Right lobe of liver (tissue), 4 donors: ENCODE data around the gene LRMDA.

Experiments
- CTCF ChIP-seq, 4 donors: fragments of 200-600 bp in 3 of 4; fragments of 450-650 bp in 1 of 4; IDR thresholded peaks; one replicate each; pipeline versions ENCODE4 v1.5.1 to v1.8.0; 2016 to 2022; ENCODE audit warnings: antibody characterized with exemption in 4 of 4, mild to moderate bottlenecking in 2 of 4
- POLR2A ChIP-seq: fragments of 450-650 bp; IDR thresholded peaks from one replicate; pipeline ENCODE4 v1.6.1; 2017; ENCODE audit warnings: antibody characterized with exemption, mild to moderate bottlenecking
- donor health status: DM: no; HTN: no; CAD: no.
- donor health status: DM: no; HTN: no; CAD: no.
- donor health status: DM: no; HTN: yes; CAD: no.

GRCh38 chr10:75982611-75983369 lies 551.4 kb downstream of the LRMDA start:
- TF ChIP-seq CTCF (IDR thresholded peaks at IDR 0.05) (no peak), POLR2A (no peak)
